DOHH2 (cell line): ENCODE measurements around the gene COLEC11.

Experiments used
- H3F3A ChIP-seq: fragments of 200-600 bp; sonication (generic), shearing (Covaris generic); 2 replicates; pipeline ENCODE4 v1.6.0; 2016; ENCODE audit warnings: antibody characterized with exemption, mild to moderate bottlenecking; ENCODE audit not compliant: control insufficient read depth, insufficient read depth
- H3K27ac ChIP-seq: fragments of 200-600 bp; sonication (generic); 2 replicates; pipeline ENCODE4 v1.5.1; 2014; ENCODE audit warnings: low read depth, mild to moderate bottlenecking, low read length, moderate library complexity
- H3K27me3 ChIP-seq: fragments of 200-600 bp; sonication (generic); 2 replicates; pipeline ENCODE4 v1.6.1; 2014; ENCODE audit warnings: mild to moderate bottlenecking, low read length, mixed read lengths; ENCODE audit not compliant: control insufficient read depth
- H3K36me3 ChIP-seq: fragments of 200-600 bp; sonication (generic); 2 replicates; pipeline ENCODE4 v1.6.1; 2014; ENCODE audit warnings: mild to moderate bottlenecking, low read length, moderate library complexity, mixed read lengths; ENCODE audit not compliant: control insufficient read depth
- H3K4me1 ChIP-seq: fragments of 200-600 bp; sonication (generic); 2 replicates; pipeline ENCODE4 v1.6.1; 2014; ENCODE audit warnings: mild to moderate bottlenecking, low read length, mixed read lengths; ENCODE audit not compliant: control insufficient read depth
- H3K4me2 ChIP-seq: fragments of 200-600 bp; sonication (generic); 2 replicates; pipeline ENCODE4 v1.6.0; 2014; ENCODE audit warnings: mild to moderate bottlenecking, low read length, moderate library complexity
- H3K4me3 ChIP-seq: fragments of 200-600 bp; sonication (generic); 2 replicates; pipeline ENCODE4 v1.5.1; 2014; ENCODE audit warnings: mild to moderate bottlenecking, low read length, mixed read lengths
- H3K79me2 ChIP-seq: fragments of 200-600 bp; sonication (generic); 2 replicates; pipeline ENCODE4 v1.6.1; 2014; ENCODE audit warnings: mild to moderate bottlenecking, low read length, mixed read lengths; ENCODE audit not compliant: control insufficient read depth
- H3K9me2 ChIP-seq: fragments of 200-600 bp; sonication (generic); replicated peaks from 2 replicates; pipeline ENCODE4 v1.6.1; 2014; ENCODE audit warnings: mild to moderate bottlenecking, low read length, mixed read lengths; ENCODE audit not compliant: control insufficient read depth
- H3K9me3 ChIP-seq: fragments of 200-600 bp; sonication (generic); 2 replicates; pipeline ENCODE4 v1.6.1; 2014; ENCODE audit warnings: antibody characterized with exemption, low read length, mixed read lengths; ENCODE audit not compliant: control insufficient read depth, insufficient read depth
- H4K20me1 ChIP-seq: fragments of 200-600 bp; sonication (generic); 2 replicates; pipeline ENCODE4 v1.6.0; 2014; ENCODE audit warnings: low read depth, mild to moderate bottlenecking, antibody characterized with exemption, low read length, moderate library complexity; ENCODE audit not compliant: control insufficient read depth, insufficient read depth
- CTCF ChIP-seq: fragments of 200-600 bp; sonication (generic); IDR thresholded peaks from one replicate; pipeline ENCODE4 v1.5.1; 2014; ENCODE audit warnings: antibody characterized with exemption, mild to moderate bottlenecking, low read depth, low read length; ENCODE audit not compliant: poor library complexity, severe bottlenecking
- EZH2phosphoT487 ChIP-seq: fragments of 200-600 bp; sonication (generic); IDR thresholded peaks from 2 replicates; pipeline ENCODE4 v1.6.1; 2017; ENCODE audit warnings: borderline replicate concordance, mild to moderate bottlenecking, antibody characterized with exemption, low read length, moderate library complexity, mixed read lengths

The COLEC11 gene

GRCh38 chr2:3654011-3654410 is 59.1 kb downstream of the COLEC11 start:
- no peak overlapping the region for H3K27ac ChIP-seq
- no peak overlapping the region for H3K4me3 ChIP-seq
- TF ChIP-seq CTCF, result no peak
- TF ChIP-seq EZH2phosphoT487, result no peak
- no peaks in the 10 kb centered on the region for H3K9me2 ChIP-seq
- H3K36me3 ChIP-seq, result no peaks in the 10 kb centered on the region
- H4K20me1 ChIP-seq, result no peaks in the 10 kb centered on the region
- H3K27me3 ChIP-seq, result no peaks in the 10 kb centered on the region
- peaks cover 33% of the 10 kb centered on the region for H3K4me1 ChIP-seq
- H3F3A ChIP-seq, result no peaks in the 10 kb centered on the region
- no peaks in the 10 kb centered on the region for H3K9me3 ChIP-seq
- no peak overlapping the region for H3K4me2 ChIP-seq
- H3K79me2 ChIP-seq, result no peaks in the 10 kb centered on the region

- H3F3A ChIP-seq, result no peaks in the 10 kb centered on the region
- no peak for TF ChIP-seq EZH2phosphoT487
- no peak for TF ChIP-seq CTCF
- no peaks in the 10 kb centered on the region for H3K36me3 ChIP-seq
- H3K4me2 ChIP-seq, result no peak overlapping the region
- H3K79me2 ChIP-seq, result no peaks in the 10 kb centered on the region
- H3K9me2 ChIP-seq, result no peaks in the 10 kb centered on the region
- peaks cover 33% of the 10 kb centered on the region for H3K4me1 ChIP-seq
- H4K20me1 ChIP-seq, result no peaks in the 10 kb centered on the region
- H3K9me3 ChIP-seq, result no peaks in the 10 kb centered on the region
- no peak overlapping the region for H3K4me3 ChIP-seq
- no peaks in the 10 kb centered on the region for H3K27me3 ChIP-seq
- H3K27ac ChIP-seq, result no peak overlapping the region
Measured at GRCh38 chr2:3654531-3655225, 59.8 kb downstream of the COLEC11 start.

- no peaks in the 10 kb centered on the region for H3K79me2 ChIP-seq
- no peaks in the 10 kb centered on the region for H3K9me2 ChIP-seq
- H3K4me1 ChIP-seq, result peaks cover 26% of the 10 kb centered on the region
- no peaks in the 10 kb centered on the region for H3K9me3 ChIP-seq
- no peak overlapping the region for H3K27ac ChIP-seq
- H3K36me3 ChIP-seq, result no peaks in the 10 kb centered on the region
- H3F3A ChIP-seq, result no peaks in the 10 kb centered on the region
- H3K27me3 ChIP-seq, result no peaks in the 10 kb centered on the region
- TF ChIP-seq EZH2phosphoT487, result no peak
- H4K20me1 ChIP-seq, result no peaks in the 10 kb centered on the region
- no peak overlapping the region for H3K4me3 ChIP-seq
- H3K4me2 ChIP-seq, result no peak overlapping the region
Measured at GRCh38 chr2:3655871-3656761, 61.2 kb downstream of the COLEC11 start.
